Activated naive CD8-positive, alpha-beta T cell treated with anti-CD3 and anti-CD28 coated beads, Interleukin-2, amount 10 ng/mL, durations not matched to agents 7 days and 5 days (primary cell): Measurements from ENCODE around the gene LIMS2. TPM values are rescaled to one million over a fixed set of nuclear protein-coding genes. Genes with fewer than 3 reads are reported as not detected.

Experiments used
- ATAC-seq: fragments of 150-1000 bp; cut with Tn5 transposase; one replicate; pipeline ENCODE4 v1.10.0; 2021; ENCODE audit warnings: low read depth, moderate library complexity
- POLR2A ChIA-PET: fragments of 350-600 bp; sonication (Branson Sonifier 250); formaldehyde crosslinking; loops from one replicate; lab custom pipeline; 2021; ENCODE audit warnings: antibody characterized with exemption; lab: Charles Lee
- DNase-seq: peaks from one replicate; pipeline ENCODE4 v3.0.0; 2021
- H3K27ac Mint-ChIP-seq: one replicate; pipeline ENCODE4 v1.8.0; 2022; ENCODE audit warnings: mild to moderate bottlenecking, mixed read lengths
- H3K27me3 Mint-ChIP-seq: one replicate; pipeline ENCODE4 v1.8.0; 2022; ENCODE audit warnings: mild to moderate bottlenecking, moderate library complexity, mixed read lengths
- H3K36me3 Mint-ChIP-seq: one replicate; pipeline ENCODE4 v1.8.0; 2021; ENCODE audit warnings: mild to moderate bottlenecking, mixed read lengths
- H3K4me1 Mint-ChIP-seq: one replicate; pipeline ENCODE4 v1.8.0; 2021; ENCODE audit warnings: mixed read lengths
- H3K4me3 Mint-ChIP-seq: one replicate; pipeline ENCODE4 v1.8.0; 2022; ENCODE audit warnings: mild to moderate bottlenecking, moderate library complexity, mixed read lengths
- H3K9me3 Mint-ChIP-seq: one replicate; pipeline ENCODE4 v1.8.0; 2021; ENCODE audit warnings: mixed read lengths
- total RNA-seq, 2 experiments: library from RNA; stranded (reverse); gene quantifications; one replicate each; pipeline ENCODE4 v1.2.3, GENCODE V29; 2021

LIMS2 gene
- total RNA-seq, 2 experiments from 2014 or later = 21.7 to 24.9 TPM

DNA sequence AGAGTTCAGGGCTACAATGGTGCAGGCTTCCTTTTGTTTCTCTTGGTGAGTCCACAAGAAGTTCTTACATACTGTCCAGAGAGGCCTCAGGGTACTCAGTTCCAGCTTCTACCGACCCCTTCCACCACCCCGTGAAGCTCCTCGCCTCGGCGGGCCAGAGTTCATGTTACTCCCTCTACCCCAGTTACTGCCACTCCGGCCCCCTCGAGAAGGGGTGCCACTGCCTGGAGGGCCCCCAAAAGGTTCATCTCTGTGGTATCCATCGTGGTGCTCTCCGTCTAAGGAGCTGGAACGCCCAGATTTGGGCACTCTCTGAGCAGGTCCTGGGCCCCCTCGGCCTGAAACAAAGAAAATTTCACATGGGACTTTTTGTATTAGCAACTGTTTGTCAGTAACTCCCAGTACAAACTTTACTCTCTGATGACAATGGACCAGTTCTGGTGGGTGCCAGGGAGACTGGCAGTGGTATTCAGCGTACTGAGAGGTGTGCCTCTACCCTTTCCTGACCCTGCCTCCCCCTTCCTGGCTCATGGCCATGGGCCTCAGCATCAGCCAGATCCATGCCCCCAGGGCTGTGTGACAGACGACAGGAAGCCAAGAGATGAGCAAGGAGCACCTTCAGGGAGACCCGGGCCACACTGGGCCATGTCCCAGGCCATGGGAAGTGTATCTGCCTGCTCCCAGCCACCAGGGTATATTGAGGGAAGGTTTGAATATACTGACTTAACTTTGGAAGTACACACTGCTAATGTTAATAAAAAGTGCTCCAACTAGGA, 31.1 kb upstream of the LIMS2 start:
- no peak for ATAC-seq

DNA sequence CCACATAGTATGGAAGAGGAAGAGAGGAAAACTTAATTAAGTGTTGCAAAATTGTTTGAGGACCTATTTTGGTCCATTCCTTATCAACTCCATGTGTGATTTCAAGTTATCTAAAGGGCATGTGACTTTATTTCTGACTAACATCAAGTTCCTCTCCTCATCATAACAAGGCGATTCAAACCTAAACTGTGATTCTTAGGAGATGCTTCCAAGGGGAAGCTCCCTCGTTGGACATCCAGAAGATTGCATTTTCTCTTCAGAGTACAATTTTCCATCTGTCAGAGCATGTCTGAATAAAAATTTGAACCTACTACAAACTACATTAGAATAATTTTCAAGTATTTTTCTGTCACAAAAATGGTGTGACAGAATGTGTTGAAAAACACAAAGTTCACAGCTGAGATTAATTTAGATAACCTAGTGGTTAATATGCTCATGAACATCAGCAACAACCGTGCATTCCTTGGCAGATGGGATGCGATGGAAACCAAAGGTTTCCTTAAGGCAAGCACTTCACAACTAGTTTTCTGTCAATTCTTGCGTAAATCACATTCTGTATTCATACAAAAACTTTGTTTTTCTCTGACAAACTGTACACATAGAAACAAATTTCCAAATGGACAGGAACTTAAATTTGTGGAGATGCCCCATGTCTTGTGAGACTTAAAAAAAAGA, 30.2 kb upstream of the LIMS2 start:
- no peak overlapping the region for H3K4me3 Mint-ChIP-seq
- no peaks in the 10 kb centered on the region for H3K27me3 Mint-ChIP-seq
- no peaks in the 10 kb centered on the region for H3K9me3 Mint-ChIP-seq
- DNase-seq = no peak
- no peak for ATAC-seq
- POLR2A ChIA-PET = no interaction called here
- peaks cover 21% of the 10 kb centered on the region for H3K4me1 Mint-ChIP-seq
- peaks cover 26% of the 10 kb centered on the region for H3K36me3 Mint-ChIP-seq
- no peak overlapping the region for H3K27ac Mint-ChIP-seq

More for the DNA sequence above, 31.1 kb upstream of the LIMS2 start:
- H3K9me3 Mint-ChIP-seq = no peaks in the 10 kb centered on the region
- H3K4me1 Mint-ChIP-seq = peaks cover 19% of the 10 kb centered on the region
- H3K4me3 Mint-ChIP-seq = no peak overlapping the region
- H3K27me3 Mint-ChIP-seq = no peaks in the 10 kb centered on the region
- H3K27ac Mint-ChIP-seq = peak overlapping the region; percentile 9
- peaks cover 28% of the 10 kb centered on the region for H3K36me3 Mint-ChIP-seq
- POLR2A ChIA-PET = interaction anchor here (1.1 kb wide), 1 partner anchor 9 kb away, joined by 3 read pairs; no protein-coding TSS in a partner anchor
- DNase-seq = no peak

DNA sequence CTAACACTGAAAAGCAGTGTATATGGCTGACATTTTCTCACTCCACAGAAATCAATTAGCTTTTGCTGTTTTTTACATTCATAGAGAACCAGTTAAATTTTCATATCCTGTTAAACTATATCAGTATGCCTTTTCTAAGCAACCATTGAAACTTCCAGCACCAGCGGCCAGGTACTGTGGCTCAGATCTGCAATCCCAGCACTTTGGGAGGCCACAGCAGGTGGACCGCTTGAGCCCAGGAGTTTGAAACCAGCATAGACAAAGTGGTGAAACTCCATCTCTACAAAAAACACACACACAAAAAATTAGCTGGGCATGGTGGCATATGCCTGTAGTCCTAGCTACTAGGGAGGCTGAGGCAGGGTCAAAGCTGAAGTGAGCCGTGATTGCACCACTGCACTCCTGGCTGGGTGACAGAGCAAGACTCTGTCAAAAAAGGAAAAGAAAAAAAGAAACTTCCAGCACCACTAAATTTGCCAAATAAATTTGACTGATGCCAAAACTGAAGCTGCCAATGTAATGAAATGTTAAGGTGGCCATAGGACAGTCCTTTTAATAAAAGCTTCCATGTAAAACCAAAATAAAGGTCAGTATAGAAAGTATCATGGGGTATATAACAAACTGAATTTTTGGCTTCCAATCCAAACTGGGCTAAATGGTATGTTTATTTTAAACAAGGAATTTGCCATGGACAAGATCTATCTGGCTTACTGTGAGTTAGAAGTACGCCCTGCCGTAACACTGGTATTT, 29.5 kb upstream of the LIMS2 start:
- no peaks in the 10 kb centered on the region for H3K9me3 Mint-ChIP-seq
- ATAC-seq (no peak), DNase-seq (no peak)
- H3K27ac Mint-ChIP-seq = no peak overlapping the region
- POLR2A ChIA-PET = no interaction called here
- H3K4me3 Mint-ChIP-seq = no peak overlapping the region
- no peaks in the 10 kb centered on the region for H3K27me3 Mint-ChIP-seq
- peaks cover 26% of the 10 kb centered on the region for H3K36me3 Mint-ChIP-seq
- H3K4me1 Mint-ChIP-seq = peaks cover 25% of the 10 kb centered on the region

DNA sequence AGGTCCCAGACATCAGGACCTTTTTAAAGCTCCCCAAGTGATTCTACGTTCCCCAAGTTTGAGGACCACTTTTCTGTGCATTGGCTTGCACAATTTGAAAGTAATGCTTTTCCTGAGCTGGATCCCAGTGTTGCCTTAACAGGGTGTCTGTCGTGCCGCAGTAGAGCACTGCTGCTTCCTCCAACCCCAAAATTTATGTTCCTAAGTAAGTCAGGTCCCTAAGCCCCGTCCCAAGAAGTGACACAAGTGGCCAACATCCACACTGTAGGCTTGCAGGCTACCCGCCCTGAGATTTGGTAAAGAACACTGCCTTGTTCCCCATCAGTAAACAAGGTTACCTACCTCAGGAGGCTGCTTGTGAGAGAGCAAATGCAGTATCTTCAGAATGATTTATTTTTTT, 28.0 kb upstream of the LIMS2 start:
- no peaks in the 10 kb centered on the region for H3K27me3 Mint-ChIP-seq
- H3K4me3 Mint-ChIP-seq = peak overlapping the region; percentile 19
- POLR2A ChIA-PET = no interaction called here
- H3K27ac Mint-ChIP-seq = no peak overlapping the region
- ATAC-seq (no peak), DNase-seq (no peak)
- H3K4me1 Mint-ChIP-seq = peaks cover 25% of the 10 kb centered on the region
- peaks cover 20% of the 10 kb centered on the region for H3K36me3 Mint-ChIP-seq
- H3K9me3 Mint-ChIP-seq = no peaks in the 10 kb centered on the region

DNA sequence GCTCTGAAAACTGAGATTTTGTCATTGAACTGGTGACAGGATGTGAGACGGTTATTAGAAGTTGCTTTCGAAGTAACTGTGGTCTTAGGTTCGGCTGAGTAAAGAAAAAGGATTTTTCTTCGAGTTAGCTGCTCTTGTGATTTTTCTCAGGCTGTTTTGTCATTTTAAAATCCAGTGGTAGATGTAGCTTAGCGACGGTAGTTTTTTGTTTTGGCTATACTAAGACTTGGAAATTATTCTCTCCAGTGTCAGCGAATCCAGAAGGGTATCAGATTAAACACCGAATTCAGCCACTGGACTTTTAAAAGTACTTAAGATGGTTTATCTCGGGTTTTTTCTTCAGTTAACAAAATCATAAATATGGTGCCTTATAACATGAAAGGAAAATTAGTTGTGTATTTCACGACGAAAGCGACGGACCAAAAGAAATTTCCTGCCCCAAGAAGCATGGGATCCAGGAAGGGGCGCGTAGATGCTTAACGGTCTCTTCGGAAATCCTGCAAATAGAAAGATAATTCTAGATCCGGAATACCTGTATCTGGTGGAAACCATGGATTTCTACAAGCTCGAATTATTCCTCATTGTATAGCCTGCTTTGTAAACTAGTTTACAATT, 27.2 kb upstream of the LIMS2 start:
- POLR2A ChIA-PET = interaction anchor here (0.6 to 2.1 kb wide), 20 partner anchors 11 to 621 kb away, joined by 3 to 17 read pairs (median 4); partner anchors contain the start of genes IWS1, UGGT1 and WDR33
- peaks cover 25% of the 10 kb centered on the region for H3K4me1 Mint-ChIP-seq
- no peaks in the 10 kb centered on the region for H3K9me3 Mint-ChIP-seq
- peak overlapping the region; percentile 88 for H3K27ac Mint-ChIP-seq
- no peaks in the 10 kb centered on the region for H3K27me3 Mint-ChIP-seq
- ATAC-seq = no peak
- peaks cover 18% of the 10 kb centered on the region for H3K36me3 Mint-ChIP-seq
- peak overlapping the region; percentile 83 for H3K4me3 Mint-ChIP-seq
- no peak for DNase-seq

DNA sequence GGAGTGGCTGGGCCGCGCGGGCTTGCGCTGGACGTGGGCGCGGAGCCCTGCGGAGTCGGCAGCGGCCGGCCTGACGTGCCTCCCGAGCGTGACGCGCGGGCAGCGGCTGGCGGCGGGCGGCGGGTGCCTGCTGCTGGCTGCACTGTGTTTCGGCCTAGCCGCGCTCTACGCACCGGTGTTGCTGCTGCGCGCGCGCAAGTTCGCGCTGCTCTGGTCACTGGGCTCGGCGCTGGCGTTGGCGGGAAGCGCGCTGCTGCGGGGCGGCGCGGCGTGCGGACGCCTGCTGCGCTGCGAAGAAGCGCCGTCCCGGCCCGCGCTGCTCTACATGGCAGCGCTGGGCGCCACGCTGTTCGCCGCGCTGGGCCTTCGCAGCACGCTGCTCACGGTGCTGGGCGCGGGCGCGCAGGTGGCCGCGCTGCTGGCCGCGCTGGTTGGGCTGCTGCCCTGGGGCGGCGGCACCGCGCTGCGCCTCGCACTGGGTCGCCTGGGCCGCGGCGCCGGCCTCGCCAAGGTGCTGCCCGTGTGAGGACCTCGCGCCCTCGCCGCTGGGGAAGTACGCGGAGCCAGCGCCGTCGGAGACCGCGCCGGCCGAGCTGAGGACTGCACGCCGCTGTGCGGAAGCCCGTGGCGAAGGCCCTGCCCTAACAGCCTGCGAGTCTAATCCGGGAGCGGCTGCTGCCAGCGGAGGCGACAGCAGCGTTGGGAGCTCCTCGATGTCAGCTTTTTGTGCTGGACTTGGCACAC, 26.5 kb upstream of the LIMS2 start:
- H3K27ac Mint-ChIP-seq = peak overlapping the region; percentile 88
- no peaks in the 10 kb centered on the region for H3K9me3 Mint-ChIP-seq
- ATAC-seq (peak; percentile 80), DNase-seq (peak; percentile 86)
- POLR2A ChIA-PET = interaction anchor here (0.6 to 2.1 kb wide), 23 partner anchors 11 to 621 kb away, joined by 3 to 17 read pairs (median 3); partner anchors contain the start of genes IWS1, UGGT1 and WDR33
- peaks cover 25% of the 10 kb centered on the region for H3K4me1 Mint-ChIP-seq
- peaks cover 17% of the 10 kb centered on the region for H3K36me3 Mint-ChIP-seq
- H3K27me3 Mint-ChIP-seq = no peaks in the 10 kb centered on the region
- peak overlapping the region; percentile 90 for H3K4me3 Mint-ChIP-seq

DNA sequence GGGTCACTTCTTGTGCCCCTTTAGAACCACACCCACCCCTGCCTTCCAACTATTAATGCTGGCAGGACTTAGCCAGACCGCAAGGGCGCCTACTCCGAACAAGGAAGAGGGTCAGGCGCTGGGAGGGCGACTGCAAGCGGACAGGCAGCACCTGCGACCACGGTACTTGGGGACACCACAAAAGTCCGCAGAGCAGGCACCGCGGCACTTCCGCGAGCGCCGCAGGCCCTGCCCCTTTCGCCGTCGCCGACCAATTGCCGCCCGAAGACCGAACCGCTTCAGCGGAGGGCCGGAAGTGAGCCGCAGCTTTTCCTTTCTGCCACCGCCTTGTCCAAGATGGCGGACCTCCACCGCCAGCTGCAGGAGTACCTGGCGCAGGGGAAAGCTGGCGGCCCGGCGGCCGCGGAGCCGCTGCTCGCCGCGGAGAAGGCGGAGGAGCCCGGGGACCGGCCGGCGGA, 25.9 kb upstream of the LIMS2 start, which contains the start of gene SFT2D3:
SFT2D3 (plus strand) TSS at position 305 of the 458 bp plus-strand sequence; CDS start at position 337, 32 bp downstream.
- peak within 1 kb of the TSS; percentile 90 for H3K4me3 Mint-ChIP-seq
- peaks cover 25% of the 10 kb centered on the region for H3K4me1 Mint-ChIP-seq
- POLR2A ChIA-PET = interaction anchor here (0.6 to 2.1 kb wide), 10 partner anchors 22 to 620 kb away, joined by 3 to 17 read pairs (median 4); partner anchors contain the start of genes IWS1, UGGT1 and WDR33
- DNase-seq = peak; percentile 90
- peaks cover 17% of the 10 kb centered on the region for H3K36me3 Mint-ChIP-seq
- H3K27ac Mint-ChIP-seq = peak within 1 kb of the TSS; percentile 97
- peak; percentile 78 for ATAC-seq
- H3K9me3 Mint-ChIP-seq = no peaks in the 10 kb centered on the region
- H3K27me3 Mint-ChIP-seq = no peaks in the 10 kb centered on the region

DNA sequence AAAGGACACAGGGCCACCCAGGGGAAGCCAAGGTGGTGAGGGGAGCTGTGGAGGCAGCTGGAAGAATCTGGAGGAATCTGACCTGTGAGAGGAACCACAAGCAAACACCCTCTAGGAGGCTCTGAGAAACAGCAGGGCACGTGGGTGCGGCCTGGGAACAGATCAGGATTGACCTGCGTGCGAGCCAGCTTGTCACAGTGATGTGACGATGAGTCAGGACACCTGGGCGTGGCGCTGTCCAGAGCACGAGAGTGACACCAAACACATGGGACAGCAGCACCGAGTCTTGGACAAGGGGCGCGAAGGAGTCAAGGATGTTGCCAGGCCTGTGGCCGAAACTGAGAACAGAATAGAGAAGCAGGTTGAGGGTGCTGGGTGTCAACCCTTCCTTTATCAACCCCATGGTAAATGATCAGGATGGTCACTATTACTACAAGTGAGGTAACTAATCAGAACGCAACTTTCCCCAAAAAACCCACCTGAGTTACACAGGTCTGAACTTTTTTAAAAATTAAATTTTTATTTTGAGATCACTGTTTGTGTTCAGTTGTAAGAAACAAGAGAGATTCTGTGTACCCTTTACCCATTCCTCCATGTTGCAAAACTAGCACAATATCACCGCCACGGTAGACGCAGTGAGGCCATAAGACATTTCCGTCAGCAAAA, 25.3 kb upstream of the LIMS2 start:
- H3K4me3 Mint-ChIP-seq = peak overlapping the region; percentile 90
- no peaks in the 10 kb centered on the region for H3K27me3 Mint-ChIP-seq
- no peaks in the 10 kb centered on the region for H3K9me3 Mint-ChIP-seq
- ATAC-seq = peak; percentile 7
- peak overlapping the region; percentile 97 for H3K27ac Mint-ChIP-seq
- peaks cover 25% of the 10 kb centered on the region for H3K4me1 Mint-ChIP-seq
- POLR2A ChIA-PET = interaction anchor here (0.6 to 2.1 kb wide), 7 partner anchors 22 to 390 kb away, joined by 3 to 17 read pairs (median 9); partner anchors contain the start of genes IWS1, UGGT1 and WDR33
- H3K36me3 Mint-ChIP-seq = peaks cover 17% of the 10 kb centered on the region
- no peak for DNase-seq

DNA sequence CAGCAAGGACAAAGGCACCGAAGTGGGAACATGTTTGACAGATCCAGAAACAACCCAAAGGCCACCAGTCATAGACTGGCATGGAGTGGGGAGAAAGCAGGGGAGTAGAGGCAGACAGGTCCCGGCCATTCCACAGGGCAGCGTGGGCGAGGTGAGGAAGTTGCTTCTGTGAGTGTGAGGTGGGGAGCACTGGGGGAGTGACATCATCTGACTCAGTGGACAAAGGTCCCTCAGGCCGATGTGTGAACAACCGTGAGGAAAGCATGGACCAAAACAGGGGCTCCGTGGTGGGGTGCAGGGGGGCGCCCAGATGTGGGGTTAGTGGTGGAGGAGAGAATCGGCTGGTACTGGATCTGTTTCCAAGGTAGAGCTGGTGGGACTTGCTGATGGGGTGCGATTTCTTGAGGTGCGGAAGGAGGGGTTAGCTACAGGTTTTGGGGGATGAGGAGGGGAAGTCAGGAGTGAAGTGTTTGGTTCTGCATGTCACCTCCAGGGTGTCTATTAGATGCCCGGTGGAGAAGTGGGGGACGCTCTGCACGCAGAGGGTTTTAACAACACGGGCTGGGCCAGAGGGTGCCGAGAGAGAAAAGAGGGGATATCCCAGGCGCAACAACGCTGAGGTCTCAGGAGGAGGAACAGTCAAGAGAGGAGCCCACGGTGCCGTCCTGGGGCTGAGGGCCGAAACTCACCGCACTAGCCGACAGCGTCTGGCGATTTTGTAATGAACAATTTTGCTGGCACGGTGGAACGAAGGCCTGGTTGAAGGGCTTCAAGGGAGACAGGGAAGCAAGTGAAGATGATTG, 23.4 kb upstream of the LIMS2 start:
- Mint-ChIP-seq H3K4me1 (peaks cover 18% of the 10 kb centered on the region), H3K36me3 (peaks cover 7% of the 10 kb centered on the region), H3K27ac (no peak overlapping the region), H3K4me3 (no peak overlapping the region), H3K9me3 (no peaks in the 10 kb centered on the region), H3K27me3 (peaks cover 2% of the 10 kb centered on the region)
- no peak for DNase-seq
- no peak for ATAC-seq
- POLR2A ChIA-PET = no interaction called here

DNA sequence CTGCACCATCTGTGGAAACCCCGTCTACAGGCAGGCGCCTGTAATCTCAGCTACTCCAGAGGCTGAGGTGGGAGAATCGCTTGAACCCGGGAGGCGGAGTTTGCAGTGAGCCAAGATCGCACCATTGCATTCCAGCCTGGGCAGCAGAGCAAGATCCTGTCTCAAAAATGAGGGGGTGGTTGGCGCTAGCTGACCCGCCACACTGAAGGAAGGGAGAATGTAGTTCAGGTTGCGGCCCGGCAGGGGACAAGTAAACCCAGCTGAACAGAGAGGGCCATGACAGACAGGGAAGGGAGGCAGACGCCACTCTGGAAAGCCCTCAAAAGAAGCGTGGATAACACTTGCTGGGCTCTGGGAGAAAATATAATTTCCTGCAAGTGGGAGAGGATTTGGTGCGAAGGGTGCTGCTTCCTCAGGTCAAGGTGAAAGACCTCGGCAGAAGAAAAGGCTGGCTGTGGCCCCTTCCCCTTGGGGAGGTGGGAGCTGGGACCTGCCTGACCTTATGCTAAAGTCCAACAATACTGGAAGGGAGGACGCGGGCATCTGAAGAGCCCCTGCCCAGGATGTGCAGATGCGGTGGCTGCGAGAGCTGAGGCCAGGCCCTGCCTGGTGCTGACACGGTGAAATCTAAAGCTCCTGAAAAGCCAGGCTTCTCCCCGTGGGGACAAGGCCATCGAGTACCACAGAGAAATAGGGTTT, 22.3 kb upstream of the LIMS2 start:
- Mint-ChIP-seq H3K9me3 (no peaks in the 10 kb centered on the region), H3K27ac (no peak overlapping the region), H3K4me3 (no peak overlapping the region), H3K4me1 (peaks cover 12% of the 10 kb centered on the region), H3K27me3 (peaks cover 3% of the 10 kb centered on the region), H3K36me3 (peaks cover 7% of the 10 kb centered on the region)
- no peak for DNase-seq
- no peak for ATAC-seq
- POLR2A ChIA-PET = interaction anchor here (0.6 kb wide), 1 partner anchor 38 kb away, joined by 3 read pairs; no protein-coding TSS in a partner anchor
